ENCODE data around the gene TXNDC9.
A peak's percentile ranks its signal among the peaks of the same experiment; 100 is the strongest.
"Not testable (repeated sequence)": the region's sequence is repeated elsewhere in the genome, so short reads cannot be mapped to it uniquely, and the experiment has no call there.

The TXNDC9 gene

GRCh38 chr2:99335911-99336803, at the start of gene TXNDC9:
TSS of gene TXNDC9 (minus strand) at chr2:99336333. CDS start at chr2:99333210, 3,123 bp downstream.
- DNase-seq = peak; percentile 99

- DNase-seq = no peak
These were observed 46.0 kb upstream of the TXNDC9 start for GRCh38 chr2:99382143-99382542.

- DNase-seq = no peak
These were observed 44.4 kb upstream of the TXNDC9 start for GRCh38 chr2:99380376-99381010.

- no peak for DNase-seq
These were observed 41.7 kb upstream of the TXNDC9 start for GRCh38 chr2:99377879-99378278.

- no peak for DNase-seq
These were observed 40.2 kb upstream of the TXNDC9 start for GRCh38 chr2:99376254-99376864.

- no peak for DNase-seq
These were observed 38.6 kb upstream of the TXNDC9 start for GRCh38 chr2:99374747-99375146.

- no peak for DNase-seq
These were observed 37.0 kb upstream of the TXNDC9 start for GRCh38 chr2:99373144-99373543.

GRCh38 chr2:99368854-99369253, 32.7 kb upstream of the TXNDC9 start:
- not testable (repeated sequence) for DNase-seq

GRCh38 chr2:99365661-99366060, 29.5 kb upstream of the TXNDC9 start:
- DNase-seq = no peak

GRCh38 chr2:99356853-99357252, 20.7 kb upstream of the TXNDC9 start:
- DNase-seq = no peak

GRCh38 chr2:99354825-99355224, 18.7 kb upstream of the TXNDC9 start:
- DNase-seq = not testable (repeated sequence)

- no peak for DNase-seq
These were observed 17.9 kb upstream of the TXNDC9 start for GRCh38 chr2:99354070-99354469.

- DNase-seq = no peak
These were observed 14.1 kb upstream of the TXNDC9 start for GRCh38 chr2:99350194-99350593.

- no peak for DNase-seq
These were observed 12.0 kb upstream of the TXNDC9 start for GRCh38 chr2:99348173-99348572.

- DNase-seq = no peak
These were observed 10.1 kb upstream of the TXNDC9 start for GRCh38 chr2:99346218-99346617.

GRCh38 chr2:99345446-99345845, 9.3 kb upstream of the TXNDC9 start:
- not testable (repeated sequence) for DNase-seq

- DNase-seq = no peak
These were observed 6.4 kb upstream of the TXNDC9 start for GRCh38 chr2:99342536-99342935.

- no peak for DNase-seq
These were observed 4.6 kb upstream of the TXNDC9 start for GRCh38 chr2:99340669-99341236.

- DNase-seq = no peak
These were observed 2.0 kb upstream of the TXNDC9 start for GRCh38 chr2:99338029-99338585.

- DNase-seq = peak; percentile 97
These were observed 1.2 kb upstream of the TXNDC9 start, which contains the start of gene EIF5B for GRCh38 chr2:99337113-99338028. TSS of gene EIF5B (plus strand) at chr2:99337389. CDS start at chr2:99337555, 166 bp downstream.

- DNase-seq = no peak
These were observed 625 bp upstream of the TXNDC9 start for GRCh38 chr2:99336804-99337112.

- DNase-seq = no peak
These were observed 10.7 kb downstream of the TXNDC9 start for GRCh38 chr2:99325384-99325783.

Data from NCI-H510A (cell line).